NCI-H2171 (cell line): ENCODE measurements around the gene SERPINB6.
A peak's percentile ranks its signal among the peaks of the same experiment; 100 is the strongest.
"Not testable (repeated sequence)": the region's sequence is repeated elsewhere in the genome, so short reads cannot be mapped to it uniquely, and the experiment has no call there.

Experiments
- DNase-seq: peaks from one replicate; lab custom pipeline; 2025; lab: John Stamatoyannopoulos, UW

The SERPINB6 gene

DNA sequence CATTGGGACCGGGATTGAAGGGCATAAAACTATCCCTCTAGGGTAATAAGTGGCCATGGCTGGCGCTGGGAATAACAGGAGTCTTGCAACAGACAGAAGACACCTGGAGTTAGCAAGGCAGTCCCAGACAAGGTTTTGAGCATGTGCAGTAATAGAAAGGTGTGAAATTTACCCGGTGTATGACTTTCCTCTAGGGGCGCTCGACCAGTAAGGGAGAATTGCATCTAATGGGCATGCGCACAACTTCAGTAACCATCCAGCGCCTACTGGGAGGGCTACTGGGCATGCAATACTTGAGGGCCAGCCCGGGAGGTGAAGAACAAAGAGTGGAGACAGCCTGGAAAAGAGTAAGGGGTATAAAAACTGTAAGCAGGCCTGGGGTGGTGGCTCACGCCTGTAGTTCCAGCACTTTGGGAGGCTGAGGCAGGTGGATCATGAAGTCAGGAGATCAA lies 32.7 kb downstream of the SERPINB6 start:
- no peak for DNase-seq

GRCh38 chr6:2938004-2938631 lies 33.2 kb downstream of the SERPINB6 start:
- no peak for DNase-seq

GRCh38 chr6:2937627-2938003 lies 33.8 kb downstream of the SERPINB6 start:
- DNase-seq, result no peak

DNA sequence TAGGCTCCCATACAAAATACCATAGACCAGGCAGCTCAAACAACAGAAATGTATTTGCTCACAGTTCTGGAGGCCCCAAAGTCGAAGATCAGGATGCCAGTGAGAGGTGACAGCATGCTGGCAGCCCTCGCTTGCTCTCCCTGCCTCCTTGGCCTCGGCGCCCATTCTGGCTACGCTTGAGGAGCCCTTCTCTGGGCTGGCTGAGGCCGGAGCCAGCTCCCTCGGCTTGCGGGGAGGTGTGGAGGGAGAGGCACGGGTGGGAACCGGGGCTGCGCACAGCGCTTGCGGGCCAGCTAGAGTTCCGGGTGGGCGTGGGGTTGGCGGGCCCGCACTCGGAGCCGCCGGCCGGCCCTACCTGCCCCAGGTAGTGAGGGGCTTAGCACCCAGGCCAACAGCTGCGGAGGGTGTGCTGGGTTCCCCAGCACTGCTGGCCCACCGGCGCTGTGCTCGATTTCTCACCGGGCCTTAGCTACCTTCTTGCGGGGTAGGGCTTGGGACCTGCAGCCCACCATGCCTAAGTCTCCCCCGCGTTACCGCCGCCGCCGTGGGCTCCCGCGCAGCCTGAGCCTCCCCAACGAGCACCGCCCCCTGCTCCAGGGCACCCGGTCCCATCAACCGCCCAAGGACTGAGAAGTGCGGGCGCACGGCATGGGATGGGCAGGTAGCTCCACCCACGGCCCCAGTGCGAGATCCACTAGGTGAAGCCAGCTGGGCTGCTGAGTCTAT lies 35.6 kb downstream of the SERPINB6 start:
- DNase-seq, result no peak

GRCh38 chr6:2934057-2934456 lies 37.3 kb downstream of the SERPINB6 start:
- no peak for DNase-seq

DNA sequence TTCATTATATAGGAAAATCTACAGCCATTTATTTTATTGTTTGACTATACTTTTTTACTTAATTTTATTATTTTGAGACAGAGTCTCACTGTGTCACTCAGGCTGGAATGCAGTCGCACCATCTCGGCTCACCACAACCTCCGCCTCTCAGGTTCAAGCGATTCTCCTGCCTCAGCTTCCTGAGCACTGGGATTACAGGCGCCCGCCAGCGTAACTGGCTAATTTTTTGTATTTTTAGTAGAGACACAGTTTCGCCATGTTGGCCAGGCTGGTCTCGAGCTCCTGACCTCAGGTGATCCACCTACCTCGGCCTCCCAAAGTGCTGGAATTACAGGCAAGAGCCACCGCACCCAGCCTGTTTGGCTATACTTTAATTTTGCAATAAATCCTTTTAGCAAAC lies 38.5 kb downstream of the SERPINB6 start:
- not testable (repeated sequence) for DNase-seq

DNA sequence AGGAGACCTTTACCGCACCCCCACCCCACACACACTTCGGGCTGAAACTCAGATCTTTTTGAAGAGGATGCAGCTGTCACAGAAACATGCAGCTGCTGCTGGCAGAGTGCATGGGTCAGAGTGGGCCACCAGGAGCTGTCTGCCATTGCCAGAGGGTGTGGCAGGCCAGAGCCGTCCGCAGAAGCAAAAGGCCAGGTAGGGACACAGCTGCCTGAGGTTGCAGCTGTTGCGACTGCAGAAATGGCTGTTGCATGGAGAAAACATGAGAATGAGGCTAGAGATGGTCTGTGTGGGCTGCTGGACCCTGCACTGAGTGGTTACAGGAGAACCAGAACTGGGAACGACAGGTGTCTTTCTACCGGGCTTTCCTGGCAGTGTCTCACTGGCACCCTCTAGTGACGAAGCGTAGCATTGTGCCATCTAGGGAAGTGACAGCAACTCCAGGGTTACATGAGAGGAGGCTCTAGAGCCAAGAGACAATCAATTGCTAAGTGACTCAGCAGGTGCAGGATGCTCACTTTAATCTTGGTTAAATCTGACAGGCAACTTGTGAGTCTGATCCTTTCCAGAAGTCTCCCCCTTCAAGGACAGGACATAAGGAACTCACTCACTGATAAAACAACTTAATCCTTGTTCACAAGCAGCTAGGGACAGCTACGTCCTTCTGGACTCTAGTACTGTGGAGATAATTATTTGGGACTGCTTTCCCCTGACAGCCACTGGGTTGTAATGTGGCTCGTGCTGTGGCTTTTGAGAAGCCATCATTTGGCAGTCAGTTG lies 39.2 kb downstream of the SERPINB6 start:
- DNase-seq, result peak; percentile 55

DNA sequence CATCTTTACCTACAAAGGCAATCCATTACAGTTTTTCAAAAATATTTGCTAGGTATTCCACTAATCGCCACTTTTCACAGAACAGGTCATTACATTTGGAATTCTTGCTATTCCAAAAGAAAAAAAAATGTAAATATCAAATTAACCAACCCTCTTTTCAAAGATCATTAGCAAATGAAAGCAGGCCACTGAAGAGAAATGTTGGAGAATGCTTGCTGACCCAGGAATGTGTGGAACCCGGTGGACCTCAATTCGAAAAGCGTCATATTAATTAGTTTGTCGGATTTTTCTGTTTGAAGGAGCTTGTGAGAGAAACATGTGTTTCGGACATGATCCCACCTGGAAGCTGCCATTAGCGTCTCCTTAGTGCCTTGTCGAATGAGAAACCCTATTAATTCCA lies 40.3 kb downstream of the SERPINB6 start:
- DNase-seq, result no peak

DNA sequence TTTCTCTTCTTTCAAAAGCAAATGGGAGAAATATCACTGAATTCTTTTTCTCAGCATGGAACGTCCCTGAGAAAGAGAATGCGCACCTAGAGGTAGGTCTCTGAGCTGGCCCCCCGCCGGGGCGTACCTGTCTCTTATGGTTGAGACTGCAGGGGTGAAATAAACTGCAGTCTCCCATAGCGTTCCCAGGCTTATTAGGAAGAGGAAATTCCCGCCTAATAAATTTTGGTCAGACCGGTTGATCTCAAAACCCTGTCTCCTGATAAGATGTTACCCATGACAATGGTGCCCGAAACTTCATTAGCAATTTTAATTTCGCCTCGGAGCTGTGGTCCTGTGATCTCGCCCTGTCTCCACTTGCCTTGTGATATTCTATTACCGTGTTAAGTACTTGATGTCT lies 43.4 kb downstream of the SERPINB6 start:
- DNase-seq, result not testable (repeated sequence)

GRCh38 chr6:2925842-2926747 lies 45.3 kb downstream of the SERPINB6 start:
- DNase-seq, result not testable (repeated sequence)

- DNase-seq, result no peak
These were observed 49.7 kb downstream of the SERPINB6 start for GRCh38 chr6:2921520-2922115.

DNA sequence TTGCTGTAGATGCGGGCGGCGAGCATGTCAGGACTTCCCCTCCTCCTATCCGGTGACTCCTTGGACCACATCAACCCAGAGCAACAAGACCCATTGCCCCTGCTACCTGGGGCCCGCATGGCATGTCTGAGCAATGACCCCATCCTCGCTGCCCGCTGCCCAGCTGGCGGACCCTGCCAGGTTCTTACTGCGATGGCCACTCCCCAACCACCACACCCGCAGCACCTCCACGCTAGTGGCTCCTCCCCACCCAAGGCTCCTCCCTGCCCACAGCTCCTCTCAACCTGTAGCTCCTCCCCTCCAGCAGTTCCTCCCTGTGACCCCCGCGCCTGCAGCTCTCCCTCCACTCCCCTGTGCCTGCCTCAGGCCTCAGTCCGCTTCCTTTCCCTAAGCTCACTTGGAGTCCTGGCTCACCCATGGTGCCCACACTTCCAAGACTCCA lies 50.7 kb downstream of the SERPINB6 start:
- no peak for DNase-seq

DNA sequence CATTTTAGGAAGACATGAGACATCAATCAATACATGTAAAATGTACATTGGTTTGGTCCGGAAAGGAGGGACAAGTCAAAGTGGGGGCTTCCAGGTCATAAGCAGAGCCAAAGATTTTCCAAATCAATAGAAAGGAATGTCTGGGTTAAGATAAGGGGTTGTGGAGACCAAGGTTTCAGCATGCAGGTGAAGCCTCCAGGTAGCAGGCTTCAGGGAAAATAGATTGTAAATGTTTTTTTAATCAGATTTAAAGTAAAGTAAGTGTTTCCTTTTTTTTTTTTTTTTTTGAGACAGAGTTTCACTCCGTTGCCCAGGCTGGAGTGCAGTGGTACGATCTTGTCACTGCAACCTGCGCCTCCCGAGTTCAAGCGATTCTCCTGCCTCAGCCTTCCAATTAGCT lies 51.5 kb downstream of the SERPINB6 start:
- no peak for DNase-seq

- no peak for DNase-seq
These were observed 52.0 kb downstream of the SERPINB6 start for GRCh38 chr6:2919401-2919800.

DNA sequence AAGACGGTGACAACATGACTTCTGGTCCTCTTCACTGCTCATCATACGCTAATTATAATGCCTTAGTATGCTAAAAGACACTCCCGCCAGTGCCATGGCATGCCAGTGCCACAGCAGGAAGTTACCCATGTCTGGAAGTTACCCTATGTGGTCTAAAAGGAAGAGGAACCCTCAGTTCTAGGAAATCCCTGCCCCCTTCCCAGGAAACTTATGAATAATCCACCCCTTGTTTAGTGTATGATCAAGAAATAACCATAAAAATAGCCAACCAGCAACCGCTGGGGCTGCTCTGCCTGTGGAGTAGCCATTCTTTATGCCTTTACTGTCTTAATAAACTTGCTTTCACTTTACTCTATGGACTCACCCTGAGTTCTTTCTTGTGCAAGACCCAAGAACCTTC lies 52.4 kb downstream of the SERPINB6 start:
- no peak for DNase-seq

- no peak for DNase-seq
These were observed 53.4 kb downstream of the SERPINB6 start for GRCh38 chr6:2917801-2918445.

- DNase-seq, result no peak
These were observed 54.3 kb downstream of the SERPINB6 start for GRCh38 chr6:2917065-2917464.

- no peak for DNase-seq
These were observed 55.0 kb downstream of the SERPINB6 start for GRCh38 chr6:2916158-2916925.

- no peak for DNase-seq
These were observed 56.2 kb downstream of the SERPINB6 start for GRCh38 chr6:2915150-2915549.

- DNase-seq, result no peak
These were observed 57.1 kb downstream of the SERPINB6 start for GRCh38 chr6:2914318-2914660.
